Activated CD8-positive, alpha-beta T cell treated with anti-CD3 and anti-CD28 coated beads, Interleukin-2, amount 10 ng/mL, durations not matched to agents 7 days and 5 days (primary cell): ENCODE data around the gene DLL4. TPM values are rescaled to one million over a fixed set of nuclear protein-coding genes. Genes with fewer than 3 reads are reported as not detected.

Experiments
- ATAC-seq: fragments of 150-1000 bp; cut with Tn5 transposase; one replicate; pipeline ENCODE4 v1.10.0; 2021; ENCODE audit warnings: moderate library complexity
- CTCF ChIA-PET: fragments of 350-600 bp; sonication (Branson Sonifier 250); formaldehyde crosslinking; loops from one replicate; lab custom pipeline; 2021; ENCODE audit warnings: antibody characterized with exemption; lab: Charles Lee
- POLR2A ChIA-PET: fragments of 350-600 bp; sonication (Branson Sonifier 250); formaldehyde crosslinking; loops from one replicate; lab custom pipeline; 2021; ENCODE audit warnings: antibody characterized with exemption; lab: Charles Lee
- DNase-seq: peaks from one replicate; pipeline ENCODE4 v3.0.0-alpha.2; 2020
- H3K27ac Mint-ChIP-seq: one replicate; pipeline ENCODE4 v1.8.0; 2021; ENCODE audit warnings: mild to moderate bottlenecking, mixed read lengths
- H3K27me3 Mint-ChIP-seq: one replicate; pipeline ENCODE4 v1.8.0; 2021; ENCODE audit warnings: low read depth, mixed read lengths
- H3K36me3 Mint-ChIP-seq: one replicate; pipeline ENCODE4 v1.8.0; 2021; ENCODE audit warnings: low read depth, mixed read lengths
- H3K4me1 Mint-ChIP-seq: one replicate; pipeline ENCODE4 v1.8.0; 2021; ENCODE audit warnings: low read depth, mixed read lengths
- H3K4me3 Mint-ChIP-seq: one replicate; pipeline ENCODE4 v1.8.0; 2021; ENCODE audit warnings: mild to moderate bottlenecking, mixed read lengths
- H3K9me3 Mint-ChIP-seq: one replicate; pipeline ENCODE4 v1.8.0; 2022; ENCODE audit warnings: mixed read lengths; ENCODE audit not compliant: insufficient read depth
- total RNA-seq, 2 experiments: library from RNA; stranded (reverse); gene quantifications; one replicate each; pipeline ENCODE4 v1.2.3, GENCODE V29; 2021

The DLL4 gene
- total RNA-seq, 2 experiments from 2014 or later, result not detected

GRCh38 chr15:40893733-40894680 is 35.1 kb upstream of the DLL4 start, which contains the start of gene VPS18:
TSS of gene VPS18 (plus strand) at chr15:40894450. CDS start at chr15:40894769, 319 bp downstream.
- H3K27me3 Mint-ChIP-seq, result peaks cover 13% of the 10 kb centered on the region
- peak; percentile 99 for DNase-seq
- peaks cover 24% of the 10 kb centered on the region for H3K36me3 Mint-ChIP-seq
- H3K27ac Mint-ChIP-seq, result peak within 1 kb of the TSS; percentile 98
- H3K9me3 Mint-ChIP-seq, result no peaks in the 10 kb centered on the region
- peak; percentile 98 for ATAC-seq
- POLR2A ChIA-PET, result interaction anchor here (0.6 to 1.9 kb wide), 7 partner anchors 22 to 390 kb away, joined by 3 to 22 read pairs (median 4); no protein-coding TSS in a partner anchor
- H3K4me1 Mint-ChIP-seq, result peaks cover 42% of the 10 kb centered on the region
- H3K4me3 Mint-ChIP-seq, result peak within 1 kb of the TSS; percentile 100
- CTCF ChIA-PET, result interaction anchor here (0.7 to 5.1 kb wide), 47 partner anchors 9 to 537 kb away, joined by 3 to 117 read pairs (median 4); partner anchors contain the start of genes CHP1, DNAJC17, INO80 and PPP1R14D

GRCh38 chr15:40894681-40895448 is 34.3 kb upstream of the DLL4 start:
- DNase-seq (peak; percentile 78), ATAC-seq (peak; percentile 73)
- peaks cover 42% of the 10 kb centered on the region for H3K4me1 Mint-ChIP-seq
- H3K4me3 Mint-ChIP-seq, result peak overlapping the region; percentile 100
- H3K36me3 Mint-ChIP-seq, result peaks cover 28% of the 10 kb centered on the region
- POLR2A ChIA-PET, result interaction anchor here (0.7 to 1.9 kb wide), 8 partner anchors 23 to 437 kb away, joined by 3 to 22 read pairs (median 4); partner anchors contain the start of genes DNAJC17, OIP5, RAD51 and ZFYVE19
- H3K9me3 Mint-ChIP-seq, result no peaks in the 10 kb centered on the region
- CTCF ChIA-PET, result interaction anchor here (0.7 to 5.1 kb wide), 51 partner anchors 10 to 538 kb away, joined by 3 to 117 read pairs (median 4); partner anchors contain the start of genes CHP1, DNAJC17, INO80 and RHOV
- H3K27ac Mint-ChIP-seq, result peak overlapping the region; percentile 98
- peaks cover 13% of the 10 kb centered on the region for H3K27me3 Mint-ChIP-seq

GRCh38 chr15:40899536-40900207 is 29.5 kb upstream of the DLL4 start:
- CTCF ChIA-PET, result interaction anchor here (9.1 kb wide), 1 partner anchor 41 kb away, joined by 66 read pairs; no protein-coding TSS in a partner anchor
- POLR2A ChIA-PET, result no interaction called here
- Mint-ChIP-seq H3K9me3 (no peaks in the 10 kb centered on the region), H3K4me1 (peaks cover 49% of the 10 kb centered on the region), H3K36me3 (peaks cover 55% of the 10 kb centered on the region), H3K27me3 (no peaks in the 10 kb centered on the region), H3K27ac (no peak overlapping the region), H3K4me3 (no peak overlapping the region)
- no peak for DNase-seq
- no peak for ATAC-seq

- H3K27ac Mint-ChIP-seq, result no peak overlapping the region
- DNase-seq (no peak), ATAC-seq (no peak)
- ChIA-PET CTCF (interaction anchor here (0.7 to 9.1 kb wide), 2 partner anchors 42 to 121 kb away, joined by 3 to 66 read pairs; no protein-coding TSS in a partner anchor), POLR2A (no interaction called here)
- H3K36me3 Mint-ChIP-seq, result peaks cover 55% of the 10 kb centered on the region
- H3K27me3 Mint-ChIP-seq, result no peaks in the 10 kb centered on the region
- peaks cover 44% of the 10 kb centered on the region for H3K4me1 Mint-ChIP-seq
- no peak overlapping the region for H3K4me3 Mint-ChIP-seq
- H3K9me3 Mint-ChIP-seq, result no peaks in the 10 kb centered on the region
Observed at GRCh38 chr15:40900256-40901052, 28.7 kb upstream of the DLL4 start.

- ATAC-seq (no peak), DNase-seq (no peak)
- H3K9me3 Mint-ChIP-seq, result no peaks in the 10 kb centered on the region
- H3K4me1 Mint-ChIP-seq, result peaks cover 43% of the 10 kb centered on the region
- H3K27me3 Mint-ChIP-seq, result no peaks in the 10 kb centered on the region
- no peak overlapping the region for H3K27ac Mint-ChIP-seq
- ChIA-PET CTCF (interaction anchor here (0.7 to 9.1 kb wide), 3 partner anchors 9 to 120 kb away, joined by 3 to 66 read pairs (median 10); no protein-coding TSS in a partner anchor), POLR2A (no interaction called here)
- H3K36me3 Mint-ChIP-seq, result peaks cover 57% of the 10 kb centered on the region
- no peak overlapping the region for H3K4me3 Mint-ChIP-seq
Observed at GRCh38 chr15:40901053-40901443, 28.1 kb upstream of the DLL4 start.

GRCh38 chr15:40902605-40903561 is 26.3 kb upstream of the DLL4 start:
- Mint-ChIP-seq H3K9me3 (no peaks in the 10 kb centered on the region), H3K4me1 (peaks cover 50% of the 10 kb centered on the region), H3K4me3 (no peak overlapping the region), H3K27ac (peak overlapping the region; percentile 77), H3K36me3 (peaks cover 48% of the 10 kb centered on the region), H3K27me3 (no peaks in the 10 kb centered on the region)
- ATAC-seq (no peak), DNase-seq (peak; percentile 39)
- POLR2A ChIA-PET, result interaction anchor here (0.6 to 1.8 kb wide), 3 partner anchors 207 to 430 kb away, joined by 4 to 5 read pairs (median 4); partner anchors contain the start of genes NUSAP1, OIP5 and RAD51
- CTCF ChIA-PET, result interaction anchor here (0.5 to 9.1 kb wide), 27 partner anchors 7 to 328 kb away, joined by 3 to 176 read pairs (median 3); partner anchors contain the start of genes CHP1, DLL4, RAD51 and VPS18

GRCh38 chr15:40904552-40905201 is 24.5 kb upstream of the DLL4 start:
- CTCF ChIA-PET, result interaction anchor here (0.6 to 9.1 kb wide), 30 partner anchors 9 to 868 kb away, joined by 3 to 176 read pairs (median 5); partner anchors contain the start of genes CHAC1, DLL4, NUSAP1 and OIP5
- Mint-ChIP-seq H3K36me3 (peaks cover 37% of the 10 kb centered on the region), H3K4me3 (no peak overlapping the region), H3K27me3 (no peaks in the 10 kb centered on the region), H3K4me1 (peaks cover 52% of the 10 kb centered on the region), H3K27ac (no peak overlapping the region), H3K9me3 (no peaks in the 10 kb centered on the region)
- ATAC-seq, result no peak
- POLR2A ChIA-PET, result interaction anchor here (1.8 kb wide), 1 partner anchor 428 kb away, joined by 4 read pairs; the partner anchor contains the start of genes NUSAP1 and OIP5
- no peak for DNase-seq

GRCh38 chr15:40906091-40906990 is 22.8 kb upstream of the DLL4 start:
- no peaks in the 10 kb centered on the region for H3K9me3 Mint-ChIP-seq
- H3K4me3 Mint-ChIP-seq, result peak overlapping the region; percentile 71
- peaks cover 48% of the 10 kb centered on the region for H3K4me1 Mint-ChIP-seq
- POLR2A ChIA-PET, result no interaction called here
- peaks cover 27% of the 10 kb centered on the region for H3K36me3 Mint-ChIP-seq
- H3K27ac Mint-ChIP-seq, result peak overlapping the region; percentile 70
- H3K27me3 Mint-ChIP-seq, result no peaks in the 10 kb centered on the region
- ATAC-seq (peak; percentile 81), DNase-seq (peak; percentile 81)
- CTCF ChIA-PET, result interaction anchor here (0.6 to 9.1 kb wide), 27 partner anchors 9 to 284 kb away, joined by 3 to 176 read pairs (median 4); partner anchors contain the start of genes DLL4 and VPS18
